SK-MEL-5 (cell line): ENCODE measurements around the gene MGMT. TPM values are rescaled to one million over a fixed set of nuclear protein-coding genes. Genes with fewer than 3 reads are reported as not detected.

ENCODE experiments used
- DNase-seq: peaks from one replicate; pipeline ENCODE4 v3.0.0-alpha.2; 2016; ENCODE audit warnings: low read depth, low spot score
- in situ Hi-C: cut with HindIII; loops from 2 replicates; pipeline ENCODE4 v1.10.0; 2016; ENCODE audit warnings: low sequenced_read_pairs, high pct_unique_total_duplicates, low pct_unique_long_range_greater_than_20kb
- total RNA-seq: library from RNA; depleted of rRNA; stranded (reverse); fragments of >200 nt; shearing (Covaris generic); gene quantifications from 2 replicates; pipeline ENCODE4 v1.2.3, GENCODE V29; 2014

The MGMT gene
- total RNA-seq, 1 experiment from 2014 or later, result 10.3 TPM

DNA sequence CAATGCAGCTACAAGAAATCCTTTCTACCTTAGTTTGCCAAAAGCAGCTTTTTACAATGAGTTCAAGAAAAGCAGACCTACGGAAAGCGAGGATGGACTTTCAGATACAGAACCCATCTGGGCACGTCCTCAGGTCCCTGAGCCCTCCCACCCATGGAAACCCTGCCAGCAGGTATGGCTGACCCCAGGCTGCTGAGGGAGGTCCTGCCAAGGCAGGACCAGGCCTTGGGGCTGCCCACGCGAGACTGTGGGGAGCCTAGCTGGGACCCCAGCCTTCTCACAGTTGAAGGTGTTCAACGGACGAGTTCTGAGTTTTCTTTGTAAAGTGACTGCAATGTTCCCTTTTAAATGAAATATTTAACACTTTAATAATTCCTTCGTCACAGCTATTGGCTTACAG, 245.0 kb downstream of the MGMT start:
- no peak for DNase-seq
- in situ Hi-C loops, result no loop called here

- no peak for DNase-seq
- in situ Hi-C loops, result no loop called here
Observed at GRCh38 chr10:129713659-129714265, 246.7 kb downstream of the MGMT start.

DNA sequence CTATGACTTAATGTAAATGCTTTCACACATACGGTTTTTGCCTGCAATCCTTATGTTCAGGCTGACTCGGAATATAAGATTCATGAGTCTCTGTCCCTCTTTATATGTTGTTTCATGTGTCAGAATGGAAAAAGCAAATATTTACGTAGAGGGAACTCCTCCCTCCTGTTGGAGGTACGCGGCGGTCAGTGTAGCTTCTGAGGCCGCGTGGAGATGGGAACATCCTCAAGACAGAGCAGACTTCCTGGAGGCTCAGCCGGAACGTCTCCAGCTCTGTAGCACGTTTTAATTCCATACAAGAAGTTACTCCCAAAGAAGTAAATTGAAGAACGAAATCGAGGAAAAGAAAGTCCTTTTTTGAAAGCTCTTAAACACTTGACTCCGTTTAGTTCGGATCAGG, 248.8 kb downstream of the MGMT start:
- no peak for DNase-seq
- in situ Hi-C loops, result no loop called here

GRCh38 chr10:129716211-129716681, 249.2 kb downstream of the MGMT start:
- DNase-seq, result no peak
- in situ Hi-C loops, result no loop called here

- in situ Hi-C loops, result no loop called here
- DNase-seq, result no peak
Observed at GRCh38 chr10:129716881-129717280, 249.8 kb downstream of the MGMT start.

- in situ Hi-C loops, result no loop called here
Observed at GRCh38 chr10:129717816-129718547, 250.9 kb downstream of the MGMT start.

GRCh38 chr10:129718548-129719414, 251.7 kb downstream of the MGMT start:
- in situ Hi-C loops, result no loop called here
- no peak for DNase-seq

More at GRCh38 chr10:129717816-129718547, 250.9 kb downstream of the MGMT start:
- no peak for DNase-seq

GRCh38 chr10:129719415-129719739, 252.3 kb downstream of the MGMT start:
- DNase-seq, result no peak
- in situ Hi-C loops, result no loop called here

- DNase-seq, result no peak
- in situ Hi-C loops, result no loop called here
Observed at GRCh38 chr10:129719889-129720590, 253.0 kb downstream of the MGMT start.

GRCh38 chr10:129725011-129725410, 258.0 kb downstream of the MGMT start:
- in situ Hi-C loops, result no loop called here
- no peak for DNase-seq

GRCh38 chr10:129725482-129725881, 258.4 kb downstream of the MGMT start:
- in situ Hi-C loops, result no loop called here
- DNase-seq, result no peak

- no peak for DNase-seq
- in situ Hi-C loops, result no loop called here
Observed at GRCh38 chr10:129725890-129726631, 259.0 kb downstream of the MGMT start.

- in situ Hi-C loops, result no loop called here
- no peak for DNase-seq
Observed at GRCh38 chr10:129727071-129727470, 260.0 kb downstream of the MGMT start.

- in situ Hi-C loops, result no loop called here
- no peak for DNase-seq
Observed at GRCh38 chr10:129727495-129727894, 260.5 kb downstream of the MGMT start.

DNA sequence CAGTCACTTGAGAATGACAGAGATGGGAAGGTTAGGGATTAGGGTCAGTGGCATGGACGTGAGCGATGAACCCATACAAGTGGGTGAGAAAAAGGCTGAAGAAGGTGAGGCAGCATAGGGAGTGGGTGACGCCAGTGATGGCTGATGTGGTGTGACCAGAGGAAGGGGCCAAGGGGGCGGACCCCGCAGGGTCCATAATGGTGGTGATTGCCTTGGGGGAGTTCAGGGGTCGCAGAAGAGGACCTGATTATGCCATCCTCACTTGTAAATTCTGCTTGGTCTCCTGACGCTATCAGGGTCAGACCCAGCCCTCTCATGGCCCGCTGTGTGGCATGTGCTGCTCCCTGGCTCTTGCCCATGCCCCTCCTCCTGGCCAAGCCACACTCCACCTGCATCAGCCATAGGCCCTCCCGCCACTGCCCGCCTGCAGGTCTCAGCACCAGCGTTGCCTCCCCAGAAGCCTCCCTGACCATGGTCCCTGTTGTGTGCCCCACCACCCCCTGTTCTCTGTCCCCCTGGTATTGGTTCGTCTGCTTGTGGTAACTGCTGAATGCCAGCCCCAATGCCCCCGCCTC, 261.3 kb downstream of the MGMT start:
- in situ Hi-C loops, result no loop called here
- DNase-seq, result no peak

DNA sequence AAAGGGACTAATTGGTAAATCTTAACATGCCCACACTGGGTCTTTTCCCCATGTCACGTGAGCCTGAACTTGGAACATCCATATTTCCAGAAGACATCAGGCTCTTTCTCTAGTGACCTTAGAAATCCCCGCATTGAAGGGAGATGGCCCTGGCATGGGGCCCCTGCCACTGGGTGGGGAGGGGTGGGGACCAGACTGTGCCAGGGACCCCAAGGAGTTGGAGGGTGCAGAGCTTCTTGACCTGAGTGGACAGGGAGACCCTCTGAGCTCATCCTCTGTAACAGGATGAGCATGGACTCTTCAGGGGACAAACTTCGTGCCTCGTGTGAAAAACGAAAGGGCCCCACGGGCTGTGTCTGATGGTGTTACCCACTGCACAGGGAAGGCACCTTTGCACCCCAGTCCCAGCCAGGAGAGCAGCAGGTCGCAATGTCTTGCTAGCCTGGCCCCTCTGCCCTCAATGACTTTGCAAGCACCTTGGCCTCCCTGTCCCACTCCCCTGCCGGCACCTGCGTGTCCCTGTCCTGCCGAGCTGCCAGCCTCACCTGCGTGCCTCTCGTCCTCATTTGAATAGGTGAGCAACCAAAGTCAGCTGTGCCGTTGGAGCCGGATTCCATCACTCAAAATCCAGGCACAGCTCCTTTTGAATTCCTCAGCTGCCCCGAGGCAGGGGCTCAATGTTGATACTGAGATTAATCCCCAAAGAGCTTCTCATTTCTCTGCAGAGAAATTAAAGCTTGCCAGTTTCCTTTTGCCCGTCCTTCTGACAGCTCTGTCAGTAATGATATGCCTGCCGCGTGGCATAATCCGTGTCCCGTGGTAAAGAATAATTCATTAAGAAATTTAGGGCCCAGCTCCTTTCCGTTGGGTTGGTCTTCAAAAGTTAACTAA, 262.1 kb downstream of the MGMT start:
- DNase-seq, result no peak
- in situ Hi-C loops, result no loop called here
